GM12878 (cell line): ENCODE measurements around the gene POMT2. TPM values are rescaled to one million over a fixed set of nuclear protein-coding genes. Genes with fewer than 3 reads are reported as not detected.
A peak's percentile ranks its signal among the peaks of the same experiment; 100 is the strongest.

Source experiments
- ATAC-seq: fragments of 200-7000 bp; cut with Tn5 transposase; 3 replicates; pipeline ENCODE4 v1.9.1; 2020; ENCODE audit warnings: mild to moderate bottlenecking, moderate library complexity
- BruUV-seq: library from RNA; stranded (reverse); fragments of 400-500 nt; replicated peaks from 2 replicates; lab custom pipeline; 2021; lab: Mats Ljungman, UMichigan
- CTCF ChIA-PET: fragments of 300-600 bp; sonication (Branson Sonifier 250); formaldehyde crosslinking; extraction: SDS; loops from one replicate; lab custom pipeline; 2021; ENCODE audit warnings: inconsistent platforms; lab: Yijun Ruan, JAX
- POLR2A ChIA-PET: fragments of 350-600 bp; formaldehyde crosslinking; extraction: SDS; loops from one replicate; lab custom pipeline; 2021; ENCODE audit warnings: inconsistent platforms; lab: Charles Lee
- RAD21 ChIA-PET: fragments of 300-600 bp; sonication (Branson Sonifier 250); formaldehyde crosslinking; loops from one replicate; lab custom pipeline; 2023; ENCODE audit warnings: antibody characterized with exemption; ENCODE audit not compliant: unreplicated experiment; lab: Charles Lee
- SMC1A ChIA-PET: fragments of 300-600 bp; sonication (Branson Sonifier 250); formaldehyde crosslinking; loops from one replicate; lab custom pipeline; 2023; ENCODE audit not compliant: unreplicated experiment, uncharacterized antibody; lab: Charles Lee
- DNase-seq: peaks from one replicate; pipeline ENCODE4 v3.0.0-alpha.2; 2011; ENCODE audit warnings: low read depth, low spot score
- FAIRE-seq: peaks from 3 replicates; lab custom pipeline; 2011; peaks lifted over from hg19 to GRCh38; lab: Jason Lieb, UNC
- H2AFZ ChIP-seq: 2 replicates; pipeline ENCODE4 v1.6.0; 2011; ENCODE audit warnings: low read depth, low read length, control low read depth; ENCODE audit not compliant: control insufficient read depth
- H3K27ac ChIP-seq: 2 replicates; pipeline ENCODE4 v1.5.1; 2011; ENCODE audit warnings: control low read depth; ENCODE audit not compliant: control insufficient read depth, insufficient read depth
- H3K27me3 ChIP-seq, 2 experiments: replicated peaks in 1 of 2; 2 replicates each; pipeline versions ENCODE4 v1.6.0 to v1.6.1; 2011; ENCODE audit warnings: low read length in 1 of 2; ENCODE audit not compliant: control insufficient read depth in 2 of 2, insufficient read depth in 2 of 2
- H3K36me3 ChIP-seq, 2 experiments: 2 replicates each; pipeline ENCODE4 v1.5.1; 2011; ENCODE audit warnings: low read length in 1 of 2; ENCODE audit not compliant: control insufficient read depth in 2 of 2, insufficient read depth in 2 of 2
- H3K4me1 ChIP-seq: 2 replicates; pipeline ENCODE4 v1.6.1; 2011; ENCODE audit warnings: mild to moderate bottlenecking, low read length, moderate library complexity, mixed read lengths; ENCODE audit not compliant: control insufficient read depth, insufficient read depth
- H3K4me2 ChIP-seq: 2 replicates; pipeline ENCODE4 v1.6.0; 2011; ENCODE audit warnings: control low read depth; ENCODE audit not compliant: control insufficient read depth, insufficient read depth
- H3K4me3 ChIP-seq: fragments of 200-600 bp; sonication (generic); 2 replicates; pipeline ENCODE4 v1.5.1; 2016
- H3K79me2 ChIP-seq: 2 replicates; pipeline ENCODE4 v1.6.0; 2011; ENCODE audit warnings: low read length; ENCODE audit not compliant: control insufficient read depth, insufficient read depth
- H3K9ac ChIP-seq: 2 replicates; pipeline ENCODE4 v1.8.0; 2011; ENCODE audit warnings: low read length, control low read depth, mixed read lengths; ENCODE audit not compliant: control insufficient read depth, insufficient read depth
- H3K9me3 ChIP-seq: replicated peaks from 3 replicates; pipeline ENCODE4 v1.5.1; 2011; ENCODE audit warnings: mild to moderate bottlenecking, low read length; ENCODE audit not compliant: control insufficient read depth, insufficient read depth
- H4K20me1 ChIP-seq: 2 replicates; pipeline ENCODE4 v1.6.0; 2011; ENCODE audit not compliant: control insufficient read depth, insufficient read depth
- BCL11A ChIP-seq: IDR thresholded peaks from 2 replicates; pipeline ENCODE4 v1.6.1; 2011; ENCODE audit warnings: low read depth, low read length
- CTCF ChIP-seq, 3 experiments: IDR thresholded peaks in 2 of 3; conservative IDR thresholded peaks in 1 of 3; 2 replicates each; pipeline ENCODE4 v1.5.1; 2011; ENCODE audit warnings: low read depth in 3 of 3, low read length in 3 of 3, mild to moderate bottlenecking in 3 of 3, control low read depth in 2 of 3, moderate library complexity in 2 of 3, inconsistent platforms in 1 of 3, mixed read lengths in 1 of 3; ENCODE audit not compliant: control insufficient read depth in 2 of 3, insufficient read depth in 1 of 3; ENCODE audit errors: extremely low read depth in 1 of 3
- EED ChIP-seq: sonication (generic); IDR thresholded peaks from 2 replicates; pipeline ENCODE4 v1.6.1; 2016; ENCODE audit warnings: antibody characterized with exemption, low read depth
- HDGF ChIP-seq: fragments of 450-650 bp; IDR thresholded peaks from 2 replicates; pipeline ENCODE4 v1.6.1; 2016; ENCODE audit warnings: antibody characterized with exemption
- JUNB ChIP-seq: IDR thresholded peaks from 2 replicates; pipeline ENCODE4 v1.6.1; 2016; ENCODE audit warnings: antibody characterized with exemption, mild to moderate bottlenecking
- KAT2A ChIP-seq: conservative IDR thresholded peaks from 2 replicates; pipeline ENCODE4 v1.6.1; 2011; ENCODE audit warnings: low read depth, low read length; ENCODE audit not compliant: control insufficient read depth
- NRF1 ChIP-seq: conservative IDR thresholded peaks from 2 replicates; pipeline ENCODE4 v1.6.1; 2011; ENCODE audit warnings: mild to moderate bottlenecking, low read depth, low read length, improper control_type of control experiment
- POLR2AphosphoS2 ChIP-seq: IDR thresholded peaks from 2 replicates; pipeline ENCODE4 v1.6.1; 2011; ENCODE audit warnings: low read depth, mild to moderate bottlenecking, low read length, improper control_type of control experiment, moderate library complexity
- RAD21 ChIP-seq: IDR thresholded peaks from 2 replicates; pipeline ENCODE4 v1.6.1; 2011; ENCODE audit warnings: mild to moderate bottlenecking, low read depth, low read length, moderate library complexity; ENCODE audit not compliant: insufficient read depth
- RUNX3 ChIP-seq: IDR thresholded peaks from 2 replicates; pipeline ENCODE4 v1.6.1; 2012; ENCODE audit warnings: low read length, inconsistent platforms
- SIX5 ChIP-seq: IDR thresholded peaks from 2 replicates; pipeline ENCODE4 v1.6.1; 2011; ENCODE audit warnings: mild to moderate bottlenecking, low read depth, low read length, moderate library complexity; ENCODE audit not compliant: severe bottlenecking
- SMC3 ChIP-seq: IDR thresholded peaks from 2 replicates; pipeline ENCODE4 v1.6.1; 2011; ENCODE audit warnings: low read length, improper control_type of control experiment, borderline replicate concordance
- TCF7 ChIP-seq: IDR thresholded peaks from 2 replicates; pipeline ENCODE4 v1.6.1; 2014; ENCODE audit warnings: antibody characterized with exemption, borderline replicate concordance
- ZBED1 ChIP-seq: IDR thresholded peaks from 2 replicates; pipeline ENCODE4 v1.6.1; 2016; ENCODE audit warnings: borderline replicate concordance
- WGBS: methylation state at CpG from one replicate; pipeline ENCODE4 v1.1.6; 2016; ENCODE audit warnings: low lambda C conversion rate; ENCODE audit not compliant: insufficient replicate concordance, insufficient coverage; ENCODE audit errors: missing lambda C conversion rate; 5-methylcytosine and 5-hydroxymethylcytosine counted together
- in situ Hi-C: fragments of 300-500 bp; cut with MboI; formaldehyde crosslinking; loops from 9 replicates; pipeline ENCODE4 v1.14.3; 2018; ENCODE audit warnings: mixed read lengths
- intact Hi-C: fragments of 100-400 bp; cut with micrococcal nuclease; formaldehyde crosslinking; loops from one replicate; pipeline ENCODE4 v1.14.2; 2022; ENCODE audit not compliant: unreplicated experiment
- polyA plus RNA-seq, 11 experiments: library from polyadenylated mRNA; depleted of rRNA in 4 of 11; unstranded in 6 of 11; stranded (reverse) in 5 of 11; fragments of >200 nt; fragmentation: Nextera tagmentation in 4 of 11; fragmentation: Illumina TruSeq in 1 of 11; extraction: Ambion mirVana in 4 of 11; extraction: Trizol in 1 of 11; gene quantifications; 1 replicate in 1 of 11; 2 replicates in 10 of 11; pipeline versions ENCODE4 v1.2.1 to v1.2.3, GENCODE V29; 2011 to 2016; ENCODE audit warnings: inconsistent platforms in 2 of 11, missing spikeins in 2 of 11, low read depth in 1 of 11
- total RNA-seq, 4 experiments: library from RNA; depleted of rRNA in 3 of 4; stranded (reverse); fragments of >200 nt in 3 of 4; fragmentation: Illumina TruSeq in 1 of 4; extraction: Trizol in 1 of 4; gene quantifications; 2 replicates each; pipeline versions ENCODE4 v1.2.1 to v1.2.3, GENCODE V29; 2013 to 2021

POMT2 gene
- total and polyA plus RNA-seq, 10 of the 15 experiments (the other 5 are each of a cell fraction or from before 2014, with no cell fraction given), result 0.23 to 13.9 (median 6.5) TPM

GRCh38 chr14:77302926-77303325 is 17.8 kb downstream of the POMT2 start:
- FAIRE-seq (no peak), DNase-seq (no peak), ATAC-seq (peak; percentile 40; the same call in 2 of the 3 replicates)
- H3K4me2 ChIP-seq, result no peak overlapping the region
- CTCF ChIA-PET, result interaction anchor here (0.9 to 8.6 kb wide), 4 partner anchors 11 to 250 kb away, joined by 3 to 158 read pairs (median 8); no protein-coding TSS in a partner anchor
- SMC1A ChIA-PET, result interaction anchor here (0.7 to 3.2 kb wide), 3 partner anchors 12 to 61 kb away, joined by 3 to 22 read pairs (median 4); no protein-coding TSS in a partner anchor
- no peaks in the 10 kb centered on the region for H3K79me2 ChIP-seq
- in situ Hi-C loops, result no loop called here
- H3K4me1 ChIP-seq, result no peaks in the 10 kb centered on the region
- RAD21 ChIA-PET, result interaction anchor here (1.4 to 5.3 kb wide), 2 partner anchors 13 to 252 kb away, joined by 3 to 43 read pairs; no protein-coding TSS in a partner anchor
- POLR2A ChIA-PET, result interaction anchor here (0.5 kb wide), 1 partner anchor 320 kb away, joined by 6 read pairs; no protein-coding TSS in a partner anchor
- no peak overlapping the region for H3K27ac ChIP-seq
- H3K9me3 ChIP-seq, result no peaks in the 10 kb centered on the region
- H3K36me3 ChIP-seq, result peaks cover 0 to 1% of the 10 kb centered on the region in 2 experiments; a peak in 1 of 4 replicates
- no peak overlapping the region for H3K4me3 ChIP-seq
- 70% methylated on average over 5 of the region's 5 CpGs for WGBS
- H3K9ac ChIP-seq, result no peak overlapping the region
- intact Hi-C loops, result no loop called here
- TF ChIP-seq POLR2AphosphoS2 (no peak), RUNX3 (peak; percentile 31; the same call in 1 of the 2 replicates), JUNB (peak; percentile 45; the same call in 1 of the 2 replicates)
- H4K20me1 ChIP-seq, result no peaks in the 10 kb centered on the region
- no peaks in the 10 kb centered on the region for H3K27me3 ChIP-seq
- BruUV-seq, result no TSS peak
- H2AFZ ChIP-seq, result no peak overlapping the region

- in situ Hi-C loops, result no loop called here
- Histone ChIP-seq H3K79me2 (no peaks in the 10 kb centered on the region), H2AFZ (no peak overlapping the region), H3K4me1 (no peaks in the 10 kb centered on the region), H3K27ac (no peak overlapping the region), H4K20me1 (no peaks in the 10 kb centered on the region), H3K4me2 (no peak overlapping the region), H3K4me3 (no peak overlapping the region), H3K27me3 (no peaks in the 10 kb centered on the region), H3K9me3 (no peaks in the 10 kb centered on the region), H3K36me3 (peaks cover 0 to 2% of the 10 kb centered on the region in 2 experiments; a peak in 2 of 4 replicates), H3K9ac (no peak overlapping the region)
- FAIRE-seq (peak; percentile 59), DNase-seq (no peak), ATAC-seq (peak; percentile 92)
- WGBS, result 53% methylated on average over 10 of the region's 10 CpGs
- ChIA-PET RAD21 (interaction anchor here (5.3 kb wide), 1 partner anchor 15 kb away, joined by 43 read pairs; no protein-coding TSS in a partner anchor), CTCF (interaction anchor here (0.6 to 8.6 kb wide), 12 partner anchors 11 to 428 kb away, joined by 3 to 158 read pairs (median 4); no protein-coding TSS in a partner anchor), SMC1A (interaction anchor here (0.8 to 2.4 kb wide), 4 partner anchors 8 to 252 kb away, joined by 5 to 21 read pairs (median 5); no protein-coding TSS in a partner anchor), POLR2A (no interaction called here)
- TF ChIP-seq HDGF, result no peak
- TF ChIP-seq SIX5, result no peak
- peak; percentile 83 for TF ChIP-seq RAD21
- TF ChIP-seq ZBED1, result no peak
- no peak for TF ChIP-seq NRF1
- TF ChIP-seq KAT2A, result no peak
- peak; percentile 76 for TF ChIP-seq SMC3
- TF ChIP-seq EED, result no peak
- no peak for TF ChIP-seq BCL11A
- TF ChIP-seq TCF7, result no peak
- TF ChIP-seq CTCF (IDR thresholded peaks at IDR 0.05 in 2 of 3, conservative IDR thresholded peaks at IDR 0.05 in 1 of 3; ENCODE audit: control insufficient read depth in 2 of 3, extremely low read depth in 1 of 3, insufficient read depth in 1 of 3, low read depth in 3 of 3, low read length in 3 of 3), result peak; percentile 73 to 81 (median 74)
- intact Hi-C loops, result loop anchor here (1.0 kb wide), 2 partner anchors 15 to 250 kb away; no protein-coding TSS in a partner anchor
- BruUV-seq, result no TSS peak
Measured at GRCh38 chr14:77301103-77301502, 19.6 kb downstream of the POMT2 start.
